ENCODE data around the gene INHA.

The INHA gene, protein sequence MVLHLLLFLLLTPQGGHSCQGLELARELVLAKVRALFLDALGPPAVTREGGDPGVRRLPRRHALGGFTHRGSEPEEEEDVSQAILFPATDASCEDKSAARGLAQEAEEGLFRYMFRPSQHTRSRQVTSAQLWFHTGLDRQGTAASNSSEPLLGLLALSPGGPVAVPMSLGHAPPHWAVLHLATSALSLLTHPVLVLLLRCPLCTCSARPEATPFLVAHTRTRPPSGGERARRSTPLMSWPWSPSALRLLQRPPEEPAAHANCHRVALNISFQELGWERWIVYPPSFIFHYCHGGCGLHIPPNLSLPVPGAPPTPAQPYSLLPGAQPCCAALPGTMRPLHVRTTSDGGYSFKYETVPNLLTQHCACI

DNA sequence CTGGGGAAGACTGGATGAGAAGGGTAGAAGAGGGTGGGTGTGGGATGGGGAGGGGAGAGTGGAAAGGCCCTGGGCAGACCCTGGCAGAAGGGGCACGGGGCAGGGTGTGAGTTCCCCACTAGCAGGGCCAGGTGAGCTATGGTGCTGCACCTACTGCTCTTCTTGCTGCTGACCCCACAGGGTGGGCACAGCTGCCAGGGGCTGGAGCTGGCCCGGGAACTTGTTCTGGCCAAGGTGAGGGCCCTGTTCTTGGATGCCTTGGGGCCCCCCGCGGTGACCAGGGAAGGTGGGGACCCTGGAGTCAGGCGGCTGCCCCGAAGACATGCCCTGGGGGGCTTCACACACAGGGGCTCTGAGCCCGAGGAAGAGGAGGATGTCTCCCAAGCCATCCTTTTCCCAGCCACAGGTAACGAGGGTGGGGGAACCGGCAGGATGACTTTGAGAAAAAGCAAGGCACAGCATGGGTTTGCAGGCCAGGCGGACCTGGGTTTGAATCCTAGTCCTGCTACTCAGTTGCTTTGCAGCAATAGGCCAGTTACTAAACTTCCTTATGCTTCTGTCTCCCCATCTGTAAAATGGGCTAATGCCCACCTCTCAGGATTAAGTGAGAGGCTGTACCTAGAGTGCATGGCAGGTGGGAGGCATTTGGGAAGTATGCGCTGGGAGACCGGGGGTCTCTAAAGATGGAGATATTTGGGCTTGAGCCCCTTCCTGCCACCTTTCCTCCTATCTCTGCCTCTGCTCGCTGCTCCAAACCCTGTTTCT lies at the start of gene INHA:
Gene INHA (plus strand): TSS at position 74 of the 765 bp plus-strand sequence. CDS start 65 bp downstream, at position 139.
- H3K4me3 ChIP-seq (ENCODE audit: low read depth, low read length) = peak within 1 kb of the TSS; percentile 34
- TF ChIP-seq, protein P1, sequence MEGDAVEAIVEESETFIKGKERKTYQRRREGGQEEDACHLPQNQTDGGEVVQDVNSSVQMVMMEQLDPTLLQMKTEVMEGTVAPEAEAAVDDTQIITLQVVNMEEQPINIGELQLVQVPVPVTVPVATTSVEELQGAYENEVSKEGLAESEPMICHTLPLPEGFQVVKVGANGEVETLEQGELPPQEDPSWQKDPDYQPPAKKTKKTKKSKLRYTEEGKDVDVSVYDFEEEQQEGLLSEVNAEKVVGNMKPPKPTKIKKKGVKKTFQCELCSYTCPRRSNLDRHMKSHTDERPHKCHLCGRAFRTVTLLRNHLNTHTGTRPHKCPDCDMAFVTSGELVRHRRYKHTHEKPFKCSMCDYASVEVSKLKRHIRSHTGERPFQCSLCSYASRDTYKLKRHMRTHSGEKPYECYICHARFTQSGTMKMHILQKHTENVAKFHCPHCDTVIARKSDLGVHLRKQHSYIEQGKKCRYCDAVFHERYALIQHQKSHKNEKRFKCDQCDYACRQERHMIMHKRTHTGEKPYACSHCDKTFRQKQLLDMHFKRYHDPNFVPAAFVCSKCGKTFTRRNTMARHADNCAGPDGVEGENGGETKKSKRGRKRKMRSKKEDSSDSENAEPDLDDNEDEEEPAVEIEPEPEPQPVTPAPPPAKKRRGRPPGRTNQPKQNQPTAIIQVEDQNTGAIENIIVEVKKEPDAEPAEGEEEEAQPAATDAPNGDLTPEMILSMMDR (IDR thresholded peaks at IDR 0.05; ENCODE audit: control insufficient read depth, extremely low read depth, insufficient read depth) = no peak
- no peak for DNase-seq (ENCODE audit: low read depth)

DNA sequence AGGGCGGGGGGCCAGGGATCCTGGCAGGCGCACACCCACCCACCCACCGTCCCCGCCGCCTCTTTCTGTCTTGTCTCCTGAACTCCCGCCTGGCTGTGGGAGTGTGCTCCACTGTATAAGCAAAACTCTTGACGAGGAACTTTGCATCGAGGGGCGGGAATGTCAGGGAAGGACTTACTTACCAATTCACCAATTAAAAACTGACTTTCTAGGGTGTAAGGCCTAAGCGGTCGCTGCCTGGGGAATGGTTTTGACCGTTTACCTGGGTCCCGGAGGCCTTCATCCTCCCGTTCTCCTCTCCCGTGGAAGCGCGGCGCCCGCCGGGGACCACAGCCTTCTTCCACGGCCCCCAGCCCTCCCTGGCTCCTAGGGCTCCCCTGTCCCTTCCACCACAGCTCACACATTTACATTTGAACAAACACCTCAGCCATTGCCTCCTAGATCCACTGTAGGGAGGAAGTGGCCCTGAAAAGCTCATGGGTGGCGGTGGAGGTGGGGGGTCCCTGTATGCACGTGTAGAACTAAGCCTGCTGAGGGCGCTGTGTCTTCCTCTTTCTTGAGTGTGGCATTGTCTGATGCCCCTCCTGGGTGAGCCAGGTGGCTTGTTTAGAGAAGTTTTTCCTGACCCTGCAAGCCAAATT lies 49.0 kb upstream of the INHA start:
- DNase-seq (ENCODE audit: low read depth) = no peak
- H3K4me3 ChIP-seq (ENCODE audit: low read depth, low read length) = no peak overlapping the region
- TF ChIP-seq, protein P1 (IDR thresholded peaks at IDR 0.05; ENCODE audit: control insufficient read depth, extremely low read depth, insufficient read depth) = no peak

DNA sequence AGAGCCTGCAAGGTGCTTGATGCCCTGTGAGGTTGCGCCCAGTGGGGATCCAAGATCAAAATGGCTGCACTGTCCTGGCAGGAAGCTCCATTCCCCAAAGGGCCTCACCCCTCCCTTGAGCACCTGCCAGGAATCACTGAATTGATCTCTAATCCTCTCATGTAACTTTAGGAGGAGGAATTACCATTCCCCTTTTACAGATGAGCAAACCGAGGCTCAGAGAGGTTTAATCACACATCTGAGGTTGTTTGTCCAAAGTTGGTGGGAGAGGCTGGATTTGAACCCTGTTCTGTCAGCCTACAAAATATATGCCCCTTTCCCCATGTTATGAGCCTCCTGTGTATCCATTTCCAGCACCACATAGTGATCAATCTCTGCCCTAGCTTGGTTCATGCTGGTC lies 47.3 kb upstream of the INHA start:
- TF ChIP-seq, protein P1 (IDR thresholded peaks at IDR 0.05; ENCODE audit: control insufficient read depth, extremely low read depth, insufficient read depth) = no peak
- DNase-seq (ENCODE audit: low read depth) = no peak

DNA sequence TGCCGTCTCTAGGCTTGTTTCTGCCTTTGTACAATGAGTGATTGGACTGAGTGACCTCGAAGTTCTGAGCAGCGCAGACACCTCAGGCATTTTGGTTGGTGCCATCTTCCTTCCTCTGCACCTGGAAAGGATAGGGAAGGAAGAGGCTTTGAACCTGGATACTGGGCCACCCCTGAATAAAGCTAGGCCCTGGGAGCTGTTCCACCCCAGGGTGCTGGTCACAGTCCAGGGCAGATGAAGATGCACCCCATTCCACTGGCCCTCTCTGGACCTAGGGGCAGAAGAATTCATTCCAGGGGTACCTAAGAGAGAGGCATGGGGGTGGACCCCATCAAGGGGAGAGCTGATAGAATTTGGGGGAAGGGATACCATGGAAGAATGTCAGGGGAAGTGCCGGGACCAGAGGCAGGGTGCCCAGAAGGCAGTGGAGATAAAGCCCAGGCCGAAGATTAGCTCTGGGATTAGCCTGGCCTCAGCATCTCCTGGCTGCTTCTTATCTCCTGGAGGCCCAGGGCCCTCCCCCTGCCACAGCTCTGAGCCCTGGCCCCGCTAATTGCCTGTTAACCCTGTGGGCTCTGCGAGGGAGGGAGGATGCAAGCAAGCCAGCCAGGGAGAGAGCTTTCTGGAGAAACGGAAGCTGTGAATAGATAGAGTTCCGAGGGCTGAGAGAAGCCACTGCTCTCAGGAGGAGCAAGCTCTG lies 46.4 kb upstream of the INHA start:
- TF ChIP-seq, protein P1 (IDR thresholded peaks at IDR 0.05; ENCODE audit: control insufficient read depth, extremely low read depth, insufficient read depth) = no peak
- H3K4me3 ChIP-seq (ENCODE audit: low read depth, low read length) = no peak overlapping the region
- no peak for DNase-seq (ENCODE audit: low read depth)

More for the DNA sequence above, 47.3 kb upstream of the INHA start:
- no peak overlapping the region for H3K4me3 ChIP-seq (ENCODE audit: low read depth, low read length)

DNA sequence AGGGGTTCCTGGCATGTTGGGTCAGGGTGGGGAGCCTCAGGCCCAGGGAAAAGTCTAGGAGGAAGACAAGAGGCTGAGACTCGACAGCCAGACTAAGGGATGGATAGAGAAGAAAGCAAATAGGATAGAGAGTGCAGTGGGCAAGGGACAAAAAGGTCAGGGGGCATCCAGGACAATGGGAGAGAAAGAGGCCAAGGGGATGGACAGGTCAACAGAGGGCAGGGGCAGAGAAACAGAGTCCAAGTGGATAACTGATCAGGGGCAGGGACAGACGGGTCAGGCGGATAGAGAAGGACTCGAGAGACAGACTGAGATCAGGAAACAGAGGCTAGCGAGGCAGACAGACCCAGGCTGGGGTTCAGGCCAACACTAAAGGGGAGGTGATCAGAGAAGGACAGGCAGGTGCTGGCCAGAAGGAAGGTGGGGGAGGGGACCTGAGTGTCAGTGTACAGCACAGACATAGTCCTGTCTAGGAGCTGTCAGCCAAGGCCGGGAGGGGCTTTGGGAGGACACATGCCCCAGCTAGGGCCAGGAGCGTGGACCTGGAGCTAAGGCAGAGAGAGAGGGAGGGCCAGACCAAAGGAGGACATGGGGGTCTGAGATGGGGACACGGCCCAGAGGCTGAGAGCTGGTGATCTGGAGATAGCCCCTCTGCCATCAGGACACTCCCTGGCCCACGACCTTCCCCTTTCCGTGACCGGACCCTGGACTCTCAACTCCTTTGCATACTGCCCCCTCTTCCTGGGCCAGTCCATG lies 45.6 kb upstream of the INHA start:
- H3K4me3 ChIP-seq (ENCODE audit: low read depth, low read length) = no peak overlapping the region
- TF ChIP-seq, protein P1 (IDR thresholded peaks at IDR 0.05; ENCODE audit: control insufficient read depth, extremely low read depth, insufficient read depth) = no peak
- no peak for DNase-seq (ENCODE audit: low read depth)

DNA sequence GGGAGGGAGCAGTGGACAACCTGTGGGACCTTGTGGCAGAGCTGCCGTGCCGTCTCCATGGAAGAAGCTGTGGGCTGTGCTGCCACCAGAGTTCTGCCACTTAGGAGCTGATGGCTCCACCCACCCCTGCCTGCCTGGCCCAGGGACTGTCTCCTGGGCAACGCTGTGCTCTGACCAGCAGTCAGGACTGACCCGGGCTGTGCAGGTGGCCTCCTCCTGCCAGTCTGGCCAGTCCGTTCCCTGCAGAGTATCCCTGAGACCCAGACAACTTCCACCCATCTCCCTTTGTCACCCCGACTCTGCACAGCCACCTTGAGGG lies 45.1 kb upstream of the INHA start:
- no peak for DNase-seq (ENCODE audit: low read depth)
- no peak overlapping the region for H3K4me3 ChIP-seq (ENCODE audit: low read depth, low read length)
- TF ChIP-seq, protein P1 (IDR thresholded peaks at IDR 0.05; ENCODE audit: control insufficient read depth, extremely low read depth, insufficient read depth) = no peak

Data from LNCaP clone FGC (cell line).